Spleen (tissue), 7 donors: ENCODE data around the gene CNNM2.

ENCODE experiments used
- POLR2A ChIP-seq, 3 donors: fragments of 450-650 bp; IDR thresholded peaks; one replicate each; pipeline ENCODE4 v1.5.1; 2017; ENCODE audit warnings: antibody characterized with exemption in 3 of 3, mild to moderate bottlenecking in 1 of 3
- POLR2AphosphoS5 ChIP-seq, 3 donors: sonication (generic); formaldehyde crosslinking; IDR thresholded peaks; one replicate each; pipeline ENCODE4 v1.5.1; 2017; ENCODE audit warnings: antibody characterized with exemption in 3 of 3
- TF ChIP-seq, protein P1 (sequence below), 11 experiments: fragments of 200-600 bp in 7 of 11; fragments of 450-650 bp in 4 of 11; sonication (generic) in 4 of 11; IDR thresholded peaks in 8 of 11; conservative IDR thresholded peaks in 3 of 11; 1 replicate in 7 of 11; 2 replicates in 4 of 11; pipeline versions ENCODE4 v1.4.0 to v1.8.0; 2016 to 2021; ENCODE audit warnings: antibody characterized with exemption in 11 of 11, inconsistent platforms in 4 of 11, mild to moderate bottlenecking in 1 of 11
- donor health status: DM: no; HTN: no; CAD: no; lungs with moderate emphysema.
- donor health status: DM: no; HTN: no; CAD: no.
- donor health status: DM: no; HTN: no; CAD: no.

DNA sequence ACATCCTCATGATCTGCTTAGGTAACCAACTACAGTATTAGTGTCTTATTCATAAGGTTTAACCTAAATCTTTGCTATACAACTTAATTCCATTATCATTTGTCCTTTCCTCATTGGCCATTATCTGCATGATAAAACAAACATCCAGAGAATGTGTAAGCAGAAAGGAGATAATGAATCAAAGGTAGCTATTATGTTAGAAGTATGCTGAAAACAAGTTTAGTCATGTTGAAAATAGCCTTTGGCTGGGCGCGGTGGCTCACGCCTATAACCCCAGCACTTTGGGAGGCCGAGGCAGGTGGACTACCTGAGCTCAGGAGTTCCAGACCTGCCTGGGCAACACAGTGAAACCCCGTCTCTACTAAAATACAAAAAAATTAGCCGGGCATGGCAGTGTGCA, 196.8 kb downstream of the CNNM2 start:
- TF ChIP-seq, protein P1, sequence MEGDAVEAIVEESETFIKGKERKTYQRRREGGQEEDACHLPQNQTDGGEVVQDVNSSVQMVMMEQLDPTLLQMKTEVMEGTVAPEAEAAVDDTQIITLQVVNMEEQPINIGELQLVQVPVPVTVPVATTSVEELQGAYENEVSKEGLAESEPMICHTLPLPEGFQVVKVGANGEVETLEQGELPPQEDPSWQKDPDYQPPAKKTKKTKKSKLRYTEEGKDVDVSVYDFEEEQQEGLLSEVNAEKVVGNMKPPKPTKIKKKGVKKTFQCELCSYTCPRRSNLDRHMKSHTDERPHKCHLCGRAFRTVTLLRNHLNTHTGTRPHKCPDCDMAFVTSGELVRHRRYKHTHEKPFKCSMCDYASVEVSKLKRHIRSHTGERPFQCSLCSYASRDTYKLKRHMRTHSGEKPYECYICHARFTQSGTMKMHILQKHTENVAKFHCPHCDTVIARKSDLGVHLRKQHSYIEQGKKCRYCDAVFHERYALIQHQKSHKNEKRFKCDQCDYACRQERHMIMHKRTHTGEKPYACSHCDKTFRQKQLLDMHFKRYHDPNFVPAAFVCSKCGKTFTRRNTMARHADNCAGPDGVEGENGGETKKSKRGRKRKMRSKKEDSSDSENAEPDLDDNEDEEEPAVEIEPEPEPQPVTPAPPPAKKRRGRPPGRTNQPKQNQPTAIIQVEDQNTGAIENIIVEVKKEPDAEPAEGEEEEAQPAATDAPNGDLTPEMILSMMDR (IDR thresholded peaks at IDR 0.05 in 8 of 11, conservative IDR thresholded peaks at IDR 0.05 in 3 of 11), result no peak
- TF ChIP-seq POLR2A (IDR thresholded peaks at IDR 0.05) (no peak), POLR2AphosphoS5 (IDR thresholded peaks at IDR 0.05) (no peak)
